SKM-1 (cell line): Measurements from ENCODE around the gene FAM240B.

Experiments
- DNase-seq: peaks from one replicate; lab custom pipeline; 2025; ENCODE audit not compliant: unreplicated experiment; lab: John Stamatoyannopoulos, UW

Gene FAM240B

GRCh38 chr9:38670542-38671371, 49.2 kb downstream of the FAM240B start:
- no peak for DNase-seq

DNA sequence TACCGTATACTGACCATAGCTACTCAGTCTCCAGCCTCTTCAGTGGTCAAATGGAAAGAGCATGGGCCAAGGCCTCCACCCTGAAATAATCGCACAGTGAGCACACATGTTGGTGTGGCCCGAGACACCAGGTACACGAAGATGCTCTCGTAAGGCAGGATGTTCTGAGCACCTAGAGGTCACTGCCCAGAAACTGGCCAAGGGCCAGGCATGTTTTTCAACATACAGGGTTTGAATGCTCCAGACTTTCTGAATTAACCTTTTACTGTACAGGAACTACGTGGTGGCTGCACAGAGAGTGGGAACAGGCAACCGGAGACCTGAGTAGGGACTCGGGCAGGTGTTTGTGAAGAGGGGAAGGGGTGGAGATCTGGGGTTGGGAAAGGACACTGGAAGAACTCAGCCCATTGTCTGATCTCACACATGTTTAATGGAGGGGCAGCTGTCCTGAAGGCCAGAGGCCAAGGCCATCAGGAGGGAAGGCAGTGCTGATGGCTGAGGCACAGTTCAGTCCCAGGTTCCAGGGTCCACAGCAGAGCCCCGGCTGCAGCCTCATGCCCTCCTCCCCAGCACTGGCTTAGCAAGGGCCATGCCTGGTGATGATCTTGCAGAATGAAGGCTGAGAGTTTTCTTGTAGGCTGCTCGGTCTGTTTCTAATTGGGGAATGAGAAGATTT, 51.0 kb downstream of the FAM240B start:
- no peak for DNase-seq

DNA sequence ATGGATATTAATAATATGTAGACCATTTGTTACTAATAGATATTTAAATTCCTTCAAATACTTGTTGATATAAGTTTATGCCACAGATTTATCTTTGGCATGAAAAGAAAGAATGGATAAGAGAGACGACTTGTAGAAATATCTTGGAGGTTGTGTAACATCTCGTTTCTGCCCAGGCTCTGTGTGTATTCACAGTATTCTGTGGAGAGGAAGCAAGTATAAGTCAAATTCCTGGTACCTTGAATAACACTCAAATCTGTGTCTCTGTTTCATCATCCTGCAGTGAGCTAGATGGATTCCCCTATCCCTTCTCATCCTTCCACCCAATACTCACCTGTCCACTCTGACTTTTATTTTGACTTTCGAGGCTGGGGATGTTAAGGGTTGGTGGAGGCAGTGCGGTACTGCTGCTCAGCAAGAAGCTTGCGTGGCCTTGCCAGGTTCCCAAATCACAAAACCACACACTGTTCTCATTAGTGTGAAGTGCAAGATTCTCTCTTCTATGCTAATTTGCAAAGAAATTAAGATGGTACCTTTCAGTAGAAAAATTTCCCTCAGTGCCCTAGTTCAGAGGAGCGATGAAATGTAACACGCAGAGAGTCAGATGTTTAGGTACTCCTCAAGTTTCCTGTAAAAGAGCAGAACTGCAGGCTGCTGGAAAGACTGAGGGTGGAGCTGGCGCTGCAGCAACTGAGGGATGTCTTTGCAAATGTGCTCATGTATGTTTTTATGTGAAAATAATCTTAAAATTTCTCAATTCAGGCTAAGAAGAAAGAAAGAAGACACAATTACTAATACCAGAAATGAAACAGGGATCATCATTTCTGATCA, 57.0 kb downstream of the FAM240B start:
- no peak for DNase-seq

- no peak for DNase-seq
Measured at GRCh38 chr9:38659538-38659937, 60.4 kb downstream of the FAM240B start.

DNA sequence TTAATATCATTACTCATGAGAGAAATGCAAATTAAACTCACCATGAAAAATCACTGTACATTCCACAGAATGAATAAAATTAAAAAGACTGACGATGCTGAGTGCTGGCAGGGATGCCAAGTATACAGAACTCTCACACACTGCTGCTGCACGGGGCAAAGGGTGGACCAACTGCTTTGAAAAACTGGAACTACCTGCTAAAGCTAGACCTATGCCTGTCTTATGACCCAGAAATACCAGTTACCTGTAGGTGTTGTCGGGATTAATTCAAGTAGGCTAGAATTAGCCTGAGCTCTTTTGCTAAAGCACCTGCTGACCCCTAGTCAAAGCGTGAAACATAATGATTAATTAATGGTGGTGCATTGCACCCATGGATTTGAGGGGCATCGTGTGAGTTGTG, 63.0 kb downstream of the FAM240B start:
- no peak for DNase-seq

GRCh38 chr9:38652486-38652885, 67.4 kb downstream of the FAM240B start:
- DNase-seq = no peak

- no peak for DNase-seq
Measured at GRCh38 chr9:38652044-38652443, 67.9 kb downstream of the FAM240B start.

DNA sequence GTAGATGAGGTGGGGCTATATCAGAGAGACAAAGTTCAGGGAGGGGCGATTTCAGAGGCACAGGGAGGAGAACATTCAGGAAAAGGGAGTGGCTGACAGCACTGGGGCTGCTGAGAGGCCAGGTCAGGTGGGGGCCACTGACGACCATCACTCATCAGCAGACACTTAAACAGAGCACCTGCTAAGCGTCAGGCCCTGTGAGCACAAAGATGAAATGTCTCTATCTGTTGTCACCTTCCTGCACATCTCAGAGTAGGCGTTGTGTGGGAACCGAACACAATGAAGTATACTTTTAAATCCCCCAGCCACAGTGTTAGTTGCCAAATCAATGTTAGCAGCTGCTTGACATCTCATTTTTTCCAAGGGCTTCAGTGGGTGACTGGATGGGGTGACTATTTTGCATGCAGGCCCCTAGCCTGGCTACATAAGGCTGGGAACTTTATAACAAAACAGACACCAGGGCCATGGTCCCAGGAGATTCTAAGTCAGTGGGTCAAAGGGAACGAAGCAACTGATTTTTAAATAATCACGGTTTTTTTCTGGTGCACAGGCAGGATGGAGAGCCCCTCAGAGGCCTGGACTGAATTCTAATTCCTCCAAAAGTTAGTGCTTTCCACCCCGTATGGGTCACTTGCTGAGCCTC, 68.4 kb downstream of the FAM240B start:
- DNase-seq = no peak

DNA sequence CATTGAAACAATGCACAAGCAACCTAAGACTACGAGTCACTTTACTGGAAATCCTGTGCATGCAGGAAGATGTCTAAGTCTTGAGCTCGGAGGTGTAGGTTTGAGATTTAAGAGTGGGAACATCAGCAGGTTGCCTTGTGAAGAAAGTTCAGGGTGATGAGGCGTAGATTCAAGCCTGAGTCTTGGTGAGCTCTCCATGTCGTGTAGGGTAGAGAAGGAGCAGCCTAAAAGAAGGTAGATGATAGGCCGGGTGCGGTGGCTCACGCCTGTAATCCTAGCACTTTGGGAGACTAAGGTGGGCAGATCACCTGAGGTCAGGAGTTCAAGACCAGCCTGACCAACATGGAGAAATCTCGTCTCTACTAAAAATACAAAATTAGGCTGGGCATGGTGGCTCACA, 69.4 kb downstream of the FAM240B start:
- DNase-seq = no peak

DNA sequence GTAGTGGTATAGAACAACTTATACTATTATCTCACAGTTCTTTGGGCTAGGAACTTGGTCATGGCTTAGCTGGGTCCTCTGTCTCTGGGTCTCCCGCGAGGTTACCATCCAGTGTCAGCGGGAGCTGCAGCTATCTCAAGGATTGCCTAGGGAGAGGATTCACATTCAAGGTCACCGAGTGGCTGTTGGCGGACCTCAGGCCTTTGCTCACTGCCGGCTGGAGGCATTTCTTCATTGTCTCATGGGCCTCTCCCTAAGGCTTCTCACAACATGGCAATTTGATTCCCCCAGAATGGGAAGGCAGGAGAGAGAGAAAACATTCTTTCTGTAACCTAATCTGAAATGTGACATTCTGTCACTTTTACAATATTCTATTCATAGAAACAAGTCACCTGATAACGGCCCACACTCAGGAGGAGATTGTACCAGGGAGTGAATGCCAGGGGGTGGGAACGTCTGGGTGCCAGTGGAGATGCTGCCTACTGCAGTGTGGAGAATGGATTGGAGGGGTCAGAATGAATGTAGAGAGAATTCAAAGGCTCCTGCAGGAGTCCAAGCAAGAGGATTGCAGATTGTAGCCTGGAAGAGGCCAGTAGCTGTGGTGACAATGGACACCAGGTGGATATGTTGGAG, 70.1 kb downstream of the FAM240B start:
- no peak for DNase-seq

DNA sequence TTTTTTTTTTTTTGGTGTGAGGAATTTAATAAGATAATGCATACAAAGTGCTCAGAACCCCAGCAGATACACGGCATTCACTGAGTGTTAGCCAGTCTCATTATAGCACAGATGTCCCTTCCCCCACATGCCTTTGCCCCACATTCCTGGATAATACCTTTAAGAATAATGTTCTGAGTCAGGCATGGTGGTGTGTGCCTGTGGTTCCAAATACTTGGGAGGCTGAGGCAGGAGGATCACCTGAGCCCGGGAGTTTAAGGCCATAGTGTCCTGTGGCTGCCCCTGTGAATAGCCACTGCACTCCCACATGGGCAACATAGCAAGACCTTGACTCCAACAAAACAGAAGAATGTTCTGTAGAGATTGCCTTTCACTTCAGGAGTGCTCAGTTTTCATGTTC, 75.3 kb downstream of the FAM240B start:
- no peak for DNase-seq
